B cell (primary cell): Measurements from ENCODE around the gene GRM4. TPM values are rescaled to one million over a fixed set of nuclear protein-coding genes. Genes with fewer than 3 reads are reported as not detected.

ENCODE experiments used
- ATAC-seq: fragments of 200-7000 bp; cut with Tn5 transposase; one replicate; pipeline ENCODE4 v1.10.0; 2021; ENCODE audit warnings: low read depth, mild to moderate bottlenecking, moderate number of reproducible peaks, moderate library complexity
- CTCF ChIA-PET: fragments of 350-600 bp; sonication (Branson Sonifier 250); formaldehyde crosslinking; loops from one replicate; lab custom pipeline; 2021; ENCODE audit warnings: antibody characterized with exemption, inconsistent platforms; lab: Charles Lee
- POLR2A ChIA-PET: fragments of 350-600 bp; sonication (Branson Sonifier 250); formaldehyde crosslinking; loops from one replicate; lab custom pipeline; 2021; ENCODE audit warnings: antibody characterized with exemption; lab: Charles Lee
- DNase-seq: peaks from one replicate; pipeline ENCODE4 v3.0.0; 2013
- H2AFZ ChIP-seq: 2 replicates; pipeline ENCODE4 v1.6.1; 2012; ENCODE audit warnings: mild to moderate bottlenecking, low read depth, low read length; ENCODE audit not compliant: insufficient read depth, poor library complexity, severe bottlenecking
- H3K27ac ChIP-seq, 2 donors: 1 replicate in 1 of 2; 2 replicates in 1 of 2; pipeline ENCODE4 v1.5.1; 2012 to 2013; ENCODE audit warnings: low read length in 2 of 2, mild to moderate bottlenecking in 2 of 2, moderate library complexity in 1 of 2
- H3K27me3 ChIP-seq, 4 experiments: fragments of 200-600 bp in 1 of 4; sonication (generic) in 1 of 4; replicated peaks in 1 of 4; 1 replicate in 2 of 4; 2 replicates in 2 of 4; pipeline versions ENCODE4 v1.6.1 to v1.7.0; 2013 to 2016; ENCODE audit warnings: low read length in 3 of 4, mild to moderate bottlenecking in 2 of 4, mixed read lengths in 1 of 4, moderate library complexity in 1 of 4; ENCODE audit not compliant: insufficient read depth in 4 of 4, control insufficient read depth in 3 of 4; ENCODE audit errors: control extremely low read depth in 1 of 4
- H3K36me3 ChIP-seq, 2 experiments: replicated peaks in 1 of 2; 1 replicate in 1 of 2; 2 replicates in 1 of 2; pipeline versions ENCODE4 v1.6.1 to v1.7.1; 2013; ENCODE audit warnings: low read length in 1 of 2; ENCODE audit not compliant: insufficient read depth in 2 of 2, control insufficient read depth in 1 of 2; ENCODE audit errors: control extremely low read depth in 1 of 2, extremely low read depth in 1 of 2
- H3K4me1 ChIP-seq, 2 donors: fragments of 200-600 bp in 1 of 2; sonication (generic) in 1 of 2; 1 replicate in 1 of 2; 2 replicates in 1 of 2; pipeline versions ENCODE4 v1.5.1 to v1.6.1; 2013 to 2017; ENCODE audit warnings: low read length in 2 of 2; ENCODE audit not compliant: control insufficient read depth in 2 of 2, insufficient read depth in 2 of 2
- H3K4me2 ChIP-seq: replicated peaks from 2 replicates; pipeline ENCODE3; 2012; ENCODE audit warnings: mild to moderate bottlenecking, low read depth, low read length; ENCODE audit not compliant: poor library complexity, severe bottlenecking
- H3K4me3 ChIP-seq, 5 experiments: fragments of 200-600 bp in 1 of 5; sonication (generic) in 1 of 5; 1 replicate in 3 of 5; 2 replicates in 2 of 5; pipeline versions ENCODE4 v1.5.1 to v1.7.0; 2011 to 2016; ENCODE audit warnings: low read length in 4 of 5, mild to moderate bottlenecking in 4 of 5, low read depth in 2 of 5, control low read depth in 1 of 5, moderate library complexity in 1 of 5; ENCODE audit not compliant: insufficient read depth in 1 of 5; ENCODE audit errors: control extremely low read depth in 1 of 5, extremely low read depth in 1 of 5
- H3K79me2 ChIP-seq: fragments of 200-600 bp; sonication (generic); one replicate; pipeline ENCODE4 v1.6.0; 2016; ENCODE audit warnings: low read length; ENCODE audit not compliant: control insufficient read depth, insufficient read depth
- H3K9ac ChIP-seq: fragments of 200-600 bp; sonication (generic); 2 replicates; pipeline ENCODE4 v1.6.1; 2017; ENCODE audit warnings: mild to moderate bottlenecking, low read length, moderate library complexity
- H3K9me3 ChIP-seq, 3 donors: one replicate each; pipeline versions ENCODE4 v1.6.1 to v1.7.1; 2013; ENCODE audit warnings: low read length in 2 of 3; ENCODE audit not compliant: control insufficient read depth in 2 of 3, insufficient read depth in 1 of 3; ENCODE audit errors: control extremely low read depth in 1 of 3
- H4K20me1 ChIP-seq: 2 replicates; pipeline ENCODE4 v1.6.0; 2012; ENCODE audit warnings: mild to moderate bottlenecking, low read length; ENCODE audit not compliant: insufficient read depth, control insufficient read depth, poor library complexity, severe bottlenecking
- H3K27ac Mint-ChIP-seq: one replicate; pipeline ENCODE4 v1.8.0; 2021; ENCODE audit warnings: mixed read lengths
- H3K27me3 Mint-ChIP-seq: one replicate; pipeline ENCODE4 v1.8.0; 2021; ENCODE audit warnings: mixed read lengths
- H3K4me1 Mint-ChIP-seq: one replicate; pipeline ENCODE4 v1.8.0; 2021; ENCODE audit warnings: mixed read lengths
- H3K4me3 Mint-ChIP-seq: one replicate; pipeline ENCODE4 v1.8.0; 2021; ENCODE audit warnings: mixed read lengths
- H3K9me3 Mint-ChIP-seq: one replicate; pipeline ENCODE4 v1.8.0; 2022; ENCODE audit warnings: mixed read lengths; ENCODE audit not compliant: insufficient read depth
- EZH2 ChIP-seq: IDR thresholded peaks from 2 replicates; pipeline ENCODE4 v1.6.1; 2012; ENCODE audit warnings: borderline replicate concordance, low read depth, mild to moderate bottlenecking, moderate library complexity, low read length; ENCODE audit not compliant: insufficient read depth, poor library complexity, severe bottlenecking
- WGBS: methylation state at CpG from one replicate; pipeline ENCODE4 v1.1.5; 2013; ENCODE audit warnings: missing lambda C conversion rate; ENCODE audit not compliant: insufficient coverage; 5-methylcytosine and 5-hydroxymethylcytosine counted together
- intact Hi-C: fragments of 100-400 bp; cut with micrococcal nuclease; formaldehyde crosslinking; loops from one replicate; pipeline ENCODE4 v1.10.0; 2022
- polyA plus RNA-seq: library from polyadenylated mRNA; depleted of rRNA; stranded (reverse); fragments of >200 nt; gene quantifications from 2 replicates; pipeline ENCODE4 v1.2.3, GENCODE V29; 2012
- total RNA-seq, 2 donors: library from RNA; stranded (reverse); fragments of 120-200 nt in 1 of 2; gene quantifications; 1 replicate in 1 of 2; 2 replicates in 1 of 2; pipeline versions ENCODE4 v1.2.3 to v1.2.4, GENCODE V29; 2013 to 2022
- TF ChIP-seq, protein P1 (sequence below): fragments of 200-600 bp; IDR thresholded peaks from one replicate; pipeline ENCODE4 v1.8.0; 2022; ENCODE audit warnings: antibody characterized with exemption, mild to moderate bottlenecking

The GRM4 gene
- total and polyA plus RNA-seq, 2 donors (not counting 1 experiment from before 2014, with no cell fraction given) = 0.04 TPM; not detected in 1

DNA sequence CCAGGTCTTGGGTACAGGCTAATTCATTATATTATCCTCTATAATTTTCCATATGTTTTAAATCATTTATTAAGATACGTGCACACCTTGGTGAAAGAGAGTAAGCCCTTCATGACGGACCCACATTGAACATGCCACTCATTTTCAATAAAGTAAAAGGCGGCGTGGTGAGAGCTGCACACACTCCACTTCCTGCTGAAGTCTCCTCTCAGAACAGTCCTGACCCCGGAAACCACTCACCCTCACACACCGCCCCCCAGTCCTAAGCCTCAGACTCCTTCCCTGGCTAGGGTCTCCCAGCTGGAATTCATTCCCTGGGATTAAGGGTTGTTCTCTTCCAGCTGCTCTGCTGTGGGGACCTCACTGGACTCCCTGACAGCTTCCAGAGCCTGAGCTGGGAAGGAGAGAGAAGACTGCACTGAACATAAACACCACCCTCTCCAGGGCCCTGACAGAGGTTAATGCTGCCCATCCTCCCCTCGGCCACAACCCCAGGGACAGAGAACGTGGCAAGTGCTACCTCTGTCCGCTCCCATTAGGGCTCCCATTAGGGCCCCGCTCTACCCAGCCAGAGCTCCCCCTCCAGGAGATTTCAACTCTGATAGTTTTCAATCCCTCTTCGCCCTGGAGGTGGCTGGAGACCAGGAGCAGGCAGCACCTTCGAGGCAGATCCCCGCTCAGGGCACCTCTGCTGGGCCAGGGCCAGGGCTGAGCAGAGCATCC lies 24.8 kb downstream of the GRM4 start:
- Histone ChIP-seq H3K27me3 (peaks cover 0 to 6% (median 0%) of the 10 kb centered on the region in 4 experiments), H3K4me2 (no peak overlapping the region), H3K36me3 (no peaks in the 10 kb centered on the region), H3K9me3 (no peaks in the 10 kb centered on the region), H3K79me2 (no peaks in the 10 kb centered on the region), H3K27ac (no peak overlapping the region), H3K4me3 (no peak overlapping the region), H3K9ac (no peak overlapping the region), H3K4me1 (no peaks in the 10 kb centered on the region), H4K20me1 (no peaks in the 10 kb centered on the region), H2AFZ (no peak overlapping the region)
- Mint-ChIP-seq H3K4me1 (no peaks in the 10 kb centered on the region), H3K4me3 (no peak overlapping the region), H3K27me3 (peaks cover 24% of the 10 kb centered on the region), H3K9me3 (no peaks in the 10 kb centered on the region), H3K27ac (no peak overlapping the region)
- ATAC-seq (no peak), DNase-seq (no peak)
- intact Hi-C loops = no loop called here
- POLR2A ChIA-PET = interaction anchor here (0.7 kb wide), 1 partner anchor 1470 kb away, joined by 3 read pairs; no protein-coding TSS in a partner anchor
- TF ChIP-seq, protein P1, sequence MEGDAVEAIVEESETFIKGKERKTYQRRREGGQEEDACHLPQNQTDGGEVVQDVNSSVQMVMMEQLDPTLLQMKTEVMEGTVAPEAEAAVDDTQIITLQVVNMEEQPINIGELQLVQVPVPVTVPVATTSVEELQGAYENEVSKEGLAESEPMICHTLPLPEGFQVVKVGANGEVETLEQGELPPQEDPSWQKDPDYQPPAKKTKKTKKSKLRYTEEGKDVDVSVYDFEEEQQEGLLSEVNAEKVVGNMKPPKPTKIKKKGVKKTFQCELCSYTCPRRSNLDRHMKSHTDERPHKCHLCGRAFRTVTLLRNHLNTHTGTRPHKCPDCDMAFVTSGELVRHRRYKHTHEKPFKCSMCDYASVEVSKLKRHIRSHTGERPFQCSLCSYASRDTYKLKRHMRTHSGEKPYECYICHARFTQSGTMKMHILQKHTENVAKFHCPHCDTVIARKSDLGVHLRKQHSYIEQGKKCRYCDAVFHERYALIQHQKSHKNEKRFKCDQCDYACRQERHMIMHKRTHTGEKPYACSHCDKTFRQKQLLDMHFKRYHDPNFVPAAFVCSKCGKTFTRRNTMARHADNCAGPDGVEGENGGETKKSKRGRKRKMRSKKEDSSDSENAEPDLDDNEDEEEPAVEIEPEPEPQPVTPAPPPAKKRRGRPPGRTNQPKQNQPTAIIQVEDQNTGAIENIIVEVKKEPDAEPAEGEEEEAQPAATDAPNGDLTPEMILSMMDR = no peak
- TF ChIP-seq EZH2 = no peak
- 54% methylated on average over 11 of the region's 13 CpGs for WGBS
- CTCF ChIA-PET = no interaction called here

DNA sequence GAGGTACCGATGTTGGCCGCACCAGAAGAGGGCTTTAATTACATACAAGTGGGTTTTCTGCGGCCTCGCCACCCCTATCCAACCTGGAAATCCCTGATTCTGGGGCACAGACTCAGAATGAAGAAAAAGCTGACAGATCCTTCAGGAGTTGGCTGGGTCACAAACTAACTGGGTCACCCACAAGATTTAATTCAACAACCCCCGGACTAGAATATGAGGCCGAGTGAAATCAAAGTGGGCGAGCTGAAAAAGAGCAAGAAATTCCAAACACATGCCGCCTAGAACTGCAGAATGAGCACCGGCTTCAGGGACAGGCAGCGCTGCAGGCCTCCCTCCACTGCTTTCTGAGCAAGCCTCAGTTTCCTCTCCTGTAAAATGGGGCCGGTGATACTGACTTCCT lies 30.0 kb downstream of the GRM4 start:
- intact Hi-C loops = no loop called here
- Histone ChIP-seq H3K4me1 (no peaks in the 10 kb centered on the region), H3K4me3 (no peak overlapping the region), H3K79me2 (no peaks in the 10 kb centered on the region), H3K9me3 (peaks cover 0 to 8% (median 0%) of the 10 kb centered on the region in 3 donors), H4K20me1 (no peaks in the 10 kb centered on the region), H3K36me3 (no peaks in the 10 kb centered on the region), H3K4me2 (no peak overlapping the region), H3K27ac (no peak overlapping the region), H2AFZ (no peak overlapping the region), H3K9ac (no peak overlapping the region), H3K27me3 (peaks cover 0 to 22% (median 0%) of the 10 kb centered on the region in 4 experiments)
- Mint-ChIP-seq H3K27ac (no peak overlapping the region), H3K4me1 (no peaks in the 10 kb centered on the region), H3K9me3 (no peaks in the 10 kb centered on the region), H3K4me3 (no peak overlapping the region), H3K27me3 (peaks cover 39% of the 10 kb centered on the region)
- DNase-seq = no peak
- no peak for ATAC-seq
- ChIA-PET CTCF (no interaction called here), POLR2A (no interaction called here)
- TF ChIP-seq EZH2 = no peak
- TF ChIP-seq, protein P1 = no peak
- 94% methylated on average over 11 of the region's 11 CpGs for WGBS
